NAMALWA (cell line): ENCODE results near the gene RDH13.
"Not testable (repeated sequence)": the region's sequence is repeated elsewhere in the genome, so short reads cannot be mapped to it uniquely, and the experiment has no call there.

ENCODE experiments used
- DNase-seq: peaks from one replicate; pipeline ENCODE4 v3.0.0-alpha.2; 2015; ENCODE audit warnings: low spot score

The RDH13 gene

GRCh38 chr19:55012306-55012705, 50.6 kb downstream of the RDH13 start:
- DNase-seq, result no peak

- DNase-seq, result not testable (repeated sequence)
These were observed 52.4 kb downstream of the RDH13 start for GRCh38 chr19:55010561-55010960.

GRCh38 chr19:55008781-55009180, 54.2 kb downstream of the RDH13 start:
- DNase-seq, result not testable (repeated sequence)

DNA sequence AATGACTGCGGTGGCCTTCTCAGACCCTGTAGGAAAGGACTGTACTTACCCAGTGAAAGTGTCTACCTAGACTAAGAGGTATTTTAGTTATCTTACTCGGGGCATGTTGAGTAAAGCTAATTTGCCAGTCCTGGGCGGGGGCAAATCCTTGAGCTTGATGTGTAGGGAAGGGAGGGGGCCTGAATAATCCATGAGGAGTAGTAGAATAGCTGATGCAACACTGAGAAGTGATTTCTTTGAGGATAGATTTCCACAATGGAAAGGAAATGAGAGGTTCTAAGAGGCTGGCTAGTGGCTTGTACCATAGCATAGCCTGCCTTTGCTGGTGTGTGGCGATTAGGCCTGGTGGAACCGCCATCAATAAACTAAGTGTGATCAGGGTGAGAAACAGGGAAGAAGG, 54.8 kb downstream of the RDH13 start:
- not testable (repeated sequence) for DNase-seq

GRCh38 chr19:55007537-55007936, 55.4 kb downstream of the RDH13 start:
- DNase-seq, result not testable (repeated sequence)

- DNase-seq, result not testable (repeated sequence)
These were observed 56.2 kb downstream of the RDH13 start for GRCh38 chr19:55006795-55007194.

- DNase-seq, result peak; percentile 99
These were observed 57.1 kb downstream of the RDH13 start for GRCh38 chr19:55005684-55006488.

DNA sequence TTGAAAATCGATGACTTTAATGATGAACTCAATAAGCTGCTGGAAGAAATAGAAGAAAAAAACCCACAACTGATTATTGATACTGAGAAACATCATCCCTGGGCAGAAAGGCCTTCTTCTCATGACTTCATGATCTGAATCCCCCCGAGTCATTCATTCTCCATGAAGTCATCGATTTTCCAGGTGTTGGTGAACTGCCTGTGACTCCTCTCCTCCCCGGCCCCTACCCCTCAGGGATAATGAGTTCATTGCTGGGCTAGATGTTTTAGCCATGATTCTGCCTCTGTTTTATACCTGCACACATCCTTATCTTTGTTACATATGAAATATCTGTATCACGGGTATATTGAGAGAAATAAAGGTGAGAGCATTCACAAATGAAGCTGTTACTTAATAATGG, 62.2 kb downstream of the RDH13 start:
- DNase-seq, result no peak

DNA sequence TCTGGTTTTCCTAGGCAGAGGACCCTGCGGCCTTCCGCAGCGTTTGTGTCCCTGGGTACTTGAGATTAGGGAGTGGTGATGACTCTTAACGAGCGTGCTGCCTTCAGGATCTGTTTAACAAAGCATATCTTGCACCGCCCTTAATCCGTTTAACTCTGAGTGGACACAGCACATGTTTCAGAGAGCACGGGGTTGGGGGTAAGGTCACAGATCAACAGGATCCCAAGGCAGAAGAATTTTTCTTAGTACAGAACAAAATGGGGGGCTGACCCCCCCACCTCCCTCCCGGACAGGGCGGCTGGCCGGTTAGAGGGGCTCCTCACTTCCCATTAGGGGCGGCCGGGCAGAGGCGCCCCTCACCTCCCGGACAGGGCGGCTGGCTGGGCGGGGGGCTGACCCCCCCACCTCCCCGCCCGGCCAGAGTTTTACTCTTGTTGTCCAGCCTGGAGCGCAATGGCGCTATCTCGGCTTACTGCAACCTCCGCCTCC, 64.2 kb downstream of the RDH13 start:
- not testable (repeated sequence) for DNase-seq

DNA sequence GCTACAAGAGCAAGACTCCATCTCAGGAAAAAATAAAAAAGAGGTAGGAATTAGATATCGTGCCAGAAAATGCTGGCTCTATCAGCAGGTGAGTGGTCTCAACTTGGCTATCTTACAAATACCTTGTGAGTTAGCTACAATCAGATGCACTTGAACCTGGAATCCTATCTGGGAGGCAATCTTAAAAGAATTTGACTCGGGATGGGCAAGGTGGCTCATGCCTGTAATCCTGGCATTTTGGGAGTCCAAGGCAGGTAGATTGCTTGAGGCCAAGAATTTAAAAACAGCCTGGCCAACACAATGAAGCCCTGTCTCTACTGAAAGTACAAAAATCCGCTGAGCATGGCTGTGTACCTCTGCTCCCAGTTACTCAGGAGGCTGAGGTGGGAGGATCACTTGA, 67.4 kb downstream of the RDH13 start:
- DNase-seq, result no peak
